Measurements from ENCODE around the gene PCDHGA1.

DNA sequence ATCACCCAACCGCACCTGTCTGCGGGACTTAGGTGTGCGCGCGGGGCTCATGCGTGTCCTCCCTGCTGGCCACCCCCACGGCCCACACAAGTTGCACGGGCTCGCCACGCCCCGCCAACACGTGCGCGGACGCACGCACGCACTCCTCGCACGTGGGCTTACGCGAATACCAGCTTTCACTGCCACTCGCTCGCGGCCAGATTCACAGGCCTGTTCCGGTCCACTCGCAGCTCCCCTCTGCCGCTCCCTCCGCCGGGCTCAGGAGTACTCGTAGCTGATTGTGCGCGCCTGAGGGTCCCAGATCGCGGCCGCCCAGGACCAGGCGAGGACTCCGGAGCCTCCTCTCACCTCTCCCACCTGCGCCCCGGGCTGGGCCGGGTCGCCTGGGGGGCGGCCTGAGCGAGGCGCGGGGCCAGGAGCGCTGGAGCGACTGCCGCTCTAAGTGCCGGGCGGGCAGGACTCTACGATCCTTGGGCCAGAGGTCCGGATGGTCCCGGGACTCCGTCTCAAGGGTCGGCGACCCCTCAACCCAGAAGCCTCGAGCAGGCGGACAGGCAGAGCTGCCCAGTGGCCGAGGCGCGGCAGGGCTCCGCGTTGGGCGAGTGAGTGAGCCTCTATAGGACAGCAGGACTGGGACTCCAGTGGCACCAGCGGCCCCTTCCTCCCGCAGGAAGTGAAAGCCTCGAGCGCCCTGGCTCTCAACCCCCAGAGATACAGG is 162.0 kb downstream of the PCDHGA1 start:
- TF ChIP-seq, protein P1, sequence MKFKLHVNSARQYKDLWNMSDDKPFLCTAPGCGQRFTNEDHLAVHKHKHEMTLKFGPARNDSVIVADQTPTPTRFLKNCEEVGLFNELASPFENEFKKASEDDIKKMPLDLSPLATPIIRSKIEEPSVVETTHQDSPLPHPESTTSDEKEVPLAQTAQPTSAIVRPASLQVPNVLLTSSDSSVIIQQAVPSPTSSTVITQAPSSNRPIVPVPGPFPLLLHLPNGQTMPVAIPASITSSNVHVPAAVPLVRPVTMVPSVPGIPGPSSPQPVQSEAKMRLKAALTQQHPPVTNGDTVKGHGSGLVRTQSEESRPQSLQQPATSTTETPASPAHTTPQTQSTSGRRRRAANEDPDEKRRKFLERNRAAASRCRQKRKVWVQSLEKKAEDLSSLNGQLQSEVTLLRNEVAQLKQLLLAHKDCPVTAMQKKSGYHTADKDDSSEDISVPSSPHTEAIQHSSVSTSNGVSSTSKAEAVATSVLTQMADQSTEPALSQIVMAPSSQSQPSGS (tag by site-specific recombination; IDR thresholded peaks at IDR 0.05; ENCODE audit: low read depth), result no peak
- TF ChIP-seq ZBTB1 (tag by site-specific recombination; IDR thresholded peaks at IDR 0.05) (no peak), REPIN1 (tag by site-specific recombination; IDR thresholded peaks at IDR 0.05; ENCODE audit: low read depth) (no peak), ZNF140 (tag by site-specific recombination; IDR thresholded peaks at IDR 0.05) (no peak), ZNF776 (tag by site-specific recombination; IDR thresholded peaks at IDR 0.05; ENCODE audit: borderline replicate concordance) (no peak), MEIS1 (CRISPR knock-in tag; IDR thresholded peaks at IDR 0.05; ENCODE audit: borderline replicate concordance) (no peak), ZBTB7A (tag by site-specific recombination; IDR thresholded peaks at IDR 0.05; ENCODE audit: low read depth) (no peak), HOXA7 (CRISPR knock-in tag; IDR thresholded peaks at IDR 0.05; ENCODE audit: borderline replicate concordance) (no peak), ZNF341 (tag by site-specific recombination; IDR thresholded peaks at IDR 0.05; ENCODE audit: low read depth) (no peak), ZNF660 (tag by site-specific recombination; IDR thresholded peaks at IDR 0.05) (no peak), ZNF211 (tag by site-specific recombination; IDR thresholded peaks at IDR 0.05; ENCODE audit: low read depth) (no peak)
- TF ChIP-seq, protein P2, sequence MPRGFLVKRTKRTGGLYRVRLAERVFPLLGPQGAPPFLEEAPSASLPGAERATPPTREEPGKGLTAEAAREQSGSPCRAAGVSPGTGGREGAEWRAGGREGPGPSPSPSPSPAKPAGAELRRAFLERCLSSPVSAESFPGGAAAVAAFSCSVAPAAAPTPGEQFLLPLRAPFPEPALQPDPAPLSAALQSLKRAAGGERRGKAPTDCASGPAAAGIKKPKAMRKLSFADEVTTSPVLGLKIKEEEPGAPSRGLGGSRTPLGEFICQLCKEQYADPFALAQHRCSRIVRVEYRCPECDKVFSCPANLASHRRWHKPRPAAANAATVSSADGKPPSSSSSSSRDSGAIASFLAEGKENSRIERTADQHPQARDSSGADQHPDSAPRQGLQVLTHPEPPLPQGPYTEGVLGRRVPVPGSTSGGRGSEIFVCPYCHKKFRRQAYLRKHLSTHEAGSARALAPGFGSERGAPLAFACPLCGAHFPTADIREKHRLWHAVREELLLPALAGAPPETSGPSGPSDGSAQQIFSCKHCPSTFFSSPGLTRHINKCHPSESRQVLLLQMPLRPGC (tag by site-specific recombination; IDR thresholded peaks at IDR 0.05), result no peak
- TF ChIP-seq, protein P3, sequence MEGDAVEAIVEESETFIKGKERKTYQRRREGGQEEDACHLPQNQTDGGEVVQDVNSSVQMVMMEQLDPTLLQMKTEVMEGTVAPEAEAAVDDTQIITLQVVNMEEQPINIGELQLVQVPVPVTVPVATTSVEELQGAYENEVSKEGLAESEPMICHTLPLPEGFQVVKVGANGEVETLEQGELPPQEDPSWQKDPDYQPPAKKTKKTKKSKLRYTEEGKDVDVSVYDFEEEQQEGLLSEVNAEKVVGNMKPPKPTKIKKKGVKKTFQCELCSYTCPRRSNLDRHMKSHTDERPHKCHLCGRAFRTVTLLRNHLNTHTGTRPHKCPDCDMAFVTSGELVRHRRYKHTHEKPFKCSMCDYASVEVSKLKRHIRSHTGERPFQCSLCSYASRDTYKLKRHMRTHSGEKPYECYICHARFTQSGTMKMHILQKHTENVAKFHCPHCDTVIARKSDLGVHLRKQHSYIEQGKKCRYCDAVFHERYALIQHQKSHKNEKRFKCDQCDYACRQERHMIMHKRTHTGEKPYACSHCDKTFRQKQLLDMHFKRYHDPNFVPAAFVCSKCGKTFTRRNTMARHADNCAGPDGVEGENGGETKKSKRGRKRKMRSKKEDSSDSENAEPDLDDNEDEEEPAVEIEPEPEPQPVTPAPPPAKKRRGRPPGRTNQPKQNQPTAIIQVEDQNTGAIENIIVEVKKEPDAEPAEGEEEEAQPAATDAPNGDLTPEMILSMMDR (tag by site-specific recombination; IDR thresholded peaks at IDR 0.05), result no peak
